NCI-H1105 (cell line): ENCODE measurements around the gene EDDM3A.
"Not testable (repeated sequence)": the region's sequence is repeated elsewhere in the genome, so short reads cannot be mapped to it uniquely, and the experiment has no call there.

ENCODE experiments used
- DNase-seq: peaks from one replicate; lab custom pipeline; 2025; lab: John Stamatoyannopoulos, UW

The EDDM3A gene

GRCh38 chr14:20733684-20734429 is 11.8 kb upstream of the EDDM3A start:
- DNase-seq: no peak

- no peak for DNase-seq
These were observed 11.3 kb upstream of the EDDM3A start for GRCh38 chr14:20734430-20734806.

GRCh38 chr14:20738292-20738691 is 7.4 kb upstream of the EDDM3A start:
- not testable (repeated sequence) for DNase-seq

- DNase-seq: no peak
These were observed 3.6 kb upstream of the EDDM3A start for GRCh38 chr14:20742132-20742531.

- no peak for DNase-seq
These were observed 2.1 kb upstream of the EDDM3A start for GRCh38 chr14:20743556-20743955.

GRCh38 chr14:20746566-20746965 is 879 bp downstream of the EDDM3A start:
- no peak for DNase-seq

- DNase-seq: no peak
These were observed 2.8 kb downstream of the EDDM3A start for GRCh38 chr14:20748439-20748838.

GRCh38 chr14:20750194-20750593 is 4.5 kb downstream of the EDDM3A start:
- no peak for DNase-seq

GRCh38 chr14:20751963-20752562 is 6.4 kb downstream of the EDDM3A start:
- DNase-seq: peak; percentile 16

GRCh38 chr14:20754308-20754707 is 8.6 kb downstream of the EDDM3A start:
- DNase-seq: no peak

- no peak for DNase-seq
These were observed 9.3 kb downstream of the EDDM3A start for GRCh38 chr14:20755037-20755436.

- DNase-seq: no peak
These were observed 12.3 kb downstream of the EDDM3A start for GRCh38 chr14:20757965-20758364.

GRCh38 chr14:20759465-20759864 is 13.8 kb downstream of the EDDM3A start:
- not testable (repeated sequence) for DNase-seq

GRCh38 chr14:20760950-20761349 is 15.3 kb downstream of the EDDM3A start:
- no peak for DNase-seq

GRCh38 chr14:20768593-20768892 is 22.9 kb downstream of the EDDM3A start:
- DNase-seq: no peak

GRCh38 chr14:20769421-20769820 is 23.7 kb downstream of the EDDM3A start:
- no peak for DNase-seq

- DNase-seq: no peak
These were observed 27.0 kb downstream of the EDDM3A start for GRCh38 chr14:20772650-20773049.

GRCh38 chr14:20774258-20774824 is 28.7 kb downstream of the EDDM3A start:
- DNase-seq: no peak

- DNase-seq: no peak
These were observed 29.4 kb downstream of the EDDM3A start for GRCh38 chr14:20775043-20775442.

- no peak for DNase-seq
These were observed 30.2 kb downstream of the EDDM3A start for GRCh38 chr14:20775901-20776300.

GRCh38 chr14:20781803-20782202 is 36.1 kb downstream of the EDDM3A start:
- DNase-seq: no peak

- no peak for DNase-seq
These were observed 36.7 kb downstream of the EDDM3A start for GRCh38 chr14:20782280-20782890.

- DNase-seq: no peak
These were observed 41.3 kb downstream of the EDDM3A start for GRCh38 chr14:20787025-20787424.
